ENCODE results near the gene KIF2C. TPM values are rescaled to one million over a fixed set of nuclear protein-coding genes. Genes with fewer than 3 reads are reported as not detected.
A peak's percentile ranks its signal among the peaks of the same experiment; 100 is the strongest.
"Not testable (repeated sequence)": the region's sequence is repeated elsewhere in the genome, so short reads cannot be mapped to it uniquely, and the experiment has no call there.

KIF2C gene
- total RNA-seq, 2 donors from 2014 or later = 0.43 to 0.93 TPM

GRCh38 chr1:44717156-44717555 lies 22.5 kb upstream of the KIF2C start:
- DNase-seq (ENCODE audit: low spot score) = no peak
- intact Hi-C loops (cut with DNase I) = no loop called here

GRCh38 chr1:44717653-44718052 lies 22.0 kb upstream of the KIF2C start:
- intact Hi-C loops (cut with DNase I) = no loop called here
- no peak for DNase-seq (ENCODE audit: low spot score)

- intact Hi-C loops (cut with DNase I) = no loop called here
- no peak for DNase-seq (ENCODE audit: low spot score)
Observed at GRCh38 chr1:44718091-44718490, 21.5 kb upstream of the KIF2C start.

- intact Hi-C loops (cut with DNase I) = no loop called here
- DNase-seq (ENCODE audit: low spot score) = no peak
Observed at GRCh38 chr1:44719318-44719717, 20.3 kb upstream of the KIF2C start.

DNA sequence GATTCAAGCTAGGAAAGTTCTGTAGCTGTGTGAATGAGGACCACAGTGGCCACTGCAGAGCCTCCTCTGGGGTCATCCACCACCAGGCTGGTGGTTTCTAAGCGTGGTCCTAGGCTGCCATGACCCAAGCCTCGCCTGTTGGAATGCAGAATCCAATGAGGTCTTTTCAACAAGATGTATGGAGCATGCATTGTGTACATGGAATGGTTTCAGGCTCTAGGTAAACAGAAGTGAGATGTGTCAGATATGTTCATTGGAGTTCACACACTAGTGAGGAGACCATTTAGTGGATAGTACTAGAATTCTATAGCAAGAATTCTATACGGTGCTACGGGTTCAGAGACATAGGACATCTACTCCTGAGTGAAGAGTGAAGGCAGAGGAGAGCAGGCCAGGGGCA lies 19.4 kb upstream of the KIF2C start:
- intact Hi-C loops (cut with DNase I) = no loop called here
- DNase-seq (ENCODE audit: low spot score) = no peak

DNA sequence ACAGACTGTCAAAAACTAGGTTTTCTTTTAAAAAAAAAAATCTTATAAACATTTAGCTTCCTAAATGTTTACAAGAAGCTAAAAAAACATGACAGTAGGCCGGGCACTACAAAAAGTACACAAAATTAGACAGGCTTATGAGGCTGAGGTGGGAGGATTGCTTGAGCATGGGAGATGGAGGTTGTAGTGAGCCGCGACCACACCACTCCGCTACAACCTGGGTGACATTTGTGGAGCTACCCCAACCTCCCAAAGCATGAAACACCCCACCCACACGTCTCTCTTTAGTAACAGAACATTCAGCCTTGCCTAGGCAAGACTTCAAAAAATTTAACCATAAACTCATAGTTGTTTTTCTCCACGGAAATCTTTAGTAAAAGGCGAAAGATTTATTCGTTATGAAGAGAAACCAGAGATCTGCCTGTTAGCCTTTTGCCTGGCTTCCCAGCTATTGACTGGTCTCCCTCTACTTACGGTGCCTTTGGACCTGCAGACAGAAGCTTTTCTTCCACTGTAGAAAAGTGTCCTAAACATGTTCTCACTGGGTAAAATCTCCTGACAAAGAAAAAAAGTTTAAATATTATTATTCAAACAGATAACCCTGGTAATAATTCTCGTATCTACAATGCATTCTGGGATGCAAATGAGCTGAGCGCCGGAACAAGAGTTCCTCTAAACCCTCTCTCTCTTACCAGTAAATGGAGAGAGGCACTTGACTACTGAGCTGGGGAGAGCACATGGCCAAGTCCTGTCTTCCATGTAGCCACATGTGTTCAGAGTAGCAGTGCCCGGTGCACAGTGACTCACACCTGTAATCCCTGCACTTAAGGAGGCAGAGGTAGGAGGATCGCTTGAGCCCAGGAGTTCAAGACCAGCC lies 17.9 kb upstream of the KIF2C start:
- intact Hi-C loops (cut with DNase I) = no loop called here
- peak; percentile 88 for DNase-seq (ENCODE audit: low spot score)

GRCh38 chr1:44723064-44723463 lies 16.6 kb upstream of the KIF2C start:
- intact Hi-C loops (cut with DNase I) = no loop called here
- no peak for DNase-seq (ENCODE audit: low spot score)

- intact Hi-C loops (cut with DNase I) = no loop called here
Observed at GRCh38 chr1:44723496-44724295, 15.9 kb upstream of the KIF2C start.

GRCh38 chr1:44724296-44724954 lies 15.2 kb upstream of the KIF2C start:
- intact Hi-C loops (cut with DNase I) = no loop called here

More at GRCh38 chr1:44723496-44724295, 15.9 kb upstream of the KIF2C start:
- DNase-seq (ENCODE audit: low spot score) = no peak

DNA sequence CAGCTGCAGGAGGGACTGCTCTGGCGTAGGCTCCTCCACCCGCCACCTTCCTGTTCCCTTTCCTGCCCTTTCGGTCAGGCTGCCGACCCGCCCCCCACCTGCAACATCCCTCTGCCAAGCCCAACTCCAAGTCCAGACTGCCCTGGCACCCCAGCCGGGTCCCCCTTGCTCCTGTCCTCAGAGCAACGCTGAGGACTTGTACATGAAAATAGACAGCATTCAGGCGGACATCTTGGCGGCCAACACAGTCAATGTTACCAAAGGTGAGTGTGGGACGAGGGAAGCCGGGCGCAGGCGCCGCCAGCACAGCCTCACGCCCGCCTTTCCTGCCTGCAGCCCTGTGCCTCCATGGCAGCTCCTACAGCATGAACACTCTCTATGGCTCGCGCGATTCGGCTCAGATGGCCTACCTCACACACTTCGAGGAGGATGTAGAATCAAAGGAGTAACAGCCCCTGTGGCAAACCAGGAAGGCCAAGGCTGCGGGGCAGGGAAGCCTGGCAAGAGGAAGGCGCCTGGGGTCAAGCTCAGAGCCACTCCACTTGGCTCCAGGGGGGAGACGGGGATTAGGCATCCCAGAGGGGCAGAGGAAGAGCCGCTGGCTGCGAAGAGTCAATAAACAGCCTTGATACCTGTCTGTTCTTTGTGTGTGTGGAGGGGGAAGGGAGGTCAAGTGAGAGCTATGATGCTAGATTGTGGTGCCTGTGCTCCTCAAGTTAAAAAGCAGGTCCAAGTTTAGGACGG lies 14.5 kb upstream of the KIF2C start:
- intact Hi-C loops (cut with DNase I) = no loop called here

More at GRCh38 chr1:44724296-44724954, 15.2 kb upstream of the KIF2C start:
- no peak for DNase-seq (ENCODE audit: low spot score)

DNA sequence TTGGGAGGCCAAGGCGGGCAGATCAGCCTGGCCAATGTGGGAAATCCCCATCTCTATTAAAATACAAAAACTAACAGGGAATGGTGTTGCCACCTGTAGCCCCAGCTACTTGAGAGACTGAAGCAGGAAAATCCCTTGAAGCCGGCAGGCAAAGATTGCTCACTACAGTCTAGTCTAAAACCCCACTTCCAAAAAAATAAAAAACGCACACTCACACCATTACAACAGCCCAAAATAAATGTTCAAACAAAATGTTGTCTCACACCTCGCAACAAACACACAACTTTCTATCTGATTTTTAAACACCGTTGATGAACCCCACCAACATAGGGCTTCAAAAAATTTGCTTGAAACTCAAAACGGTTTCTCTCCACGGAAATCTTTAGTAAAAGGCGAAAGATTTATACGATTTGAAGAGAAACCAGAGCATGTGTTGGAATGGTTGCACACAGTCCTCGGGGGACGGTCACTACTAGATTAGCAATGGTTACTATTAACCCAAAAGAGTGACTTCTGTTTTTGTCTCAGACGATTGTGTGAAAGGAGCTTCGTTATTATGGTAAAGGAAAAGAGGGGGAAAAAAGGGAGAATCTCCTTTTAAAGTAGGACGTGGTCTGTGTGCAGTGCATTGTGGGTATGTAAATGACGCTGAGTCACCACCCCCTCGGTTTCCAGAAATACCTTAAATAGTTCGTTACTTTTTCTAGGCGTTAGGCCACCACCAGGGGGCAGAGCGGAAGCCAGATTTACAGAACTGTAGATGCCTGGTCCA lies 8.7 kb upstream of the KIF2C start, which contains the start of gene RNU5D-1:
Gene RNU5D-1, minus strand, starts transcription at position 430 of the 772 bp plus-strand sequence.
- peak; percentile 97 for DNase-seq (ENCODE audit: low spot score)
- intact Hi-C loops (cut with DNase I) = no loop called here

More for the DNA sequence above, 14.5 kb upstream of the KIF2C start:
- DNase-seq (ENCODE audit: low spot score) = no peak

GRCh38 chr1:44733365-44733764 lies 6.3 kb upstream of the KIF2C start:
- intact Hi-C loops (cut with DNase I) = no loop called here

DNA sequence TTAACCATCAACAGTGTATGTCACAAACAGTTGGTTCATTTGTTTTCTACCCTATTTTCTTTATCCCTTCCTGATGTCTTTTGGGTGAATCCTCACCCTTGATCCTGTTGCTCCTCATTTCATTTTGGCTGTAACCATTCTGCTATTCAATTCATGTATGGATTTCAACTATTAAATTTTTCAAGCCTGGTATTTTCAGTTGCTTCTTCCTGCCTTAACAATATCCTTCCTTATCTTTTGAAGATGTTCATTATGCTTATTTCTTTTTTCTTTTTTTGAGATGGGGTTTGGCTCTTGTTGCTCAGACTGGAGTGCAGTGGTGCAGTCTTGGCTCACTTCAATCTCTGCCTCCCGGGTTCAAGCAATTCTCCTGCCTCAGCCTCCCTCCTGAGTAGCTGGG lies 5.9 kb upstream of the KIF2C start:
- intact Hi-C loops (cut with DNase I) = no loop called here
- no peak for DNase-seq (ENCODE audit: low spot score)

More at GRCh38 chr1:44733365-44733764, 6.3 kb upstream of the KIF2C start:
- no peak for DNase-seq (ENCODE audit: low spot score)

DNA sequence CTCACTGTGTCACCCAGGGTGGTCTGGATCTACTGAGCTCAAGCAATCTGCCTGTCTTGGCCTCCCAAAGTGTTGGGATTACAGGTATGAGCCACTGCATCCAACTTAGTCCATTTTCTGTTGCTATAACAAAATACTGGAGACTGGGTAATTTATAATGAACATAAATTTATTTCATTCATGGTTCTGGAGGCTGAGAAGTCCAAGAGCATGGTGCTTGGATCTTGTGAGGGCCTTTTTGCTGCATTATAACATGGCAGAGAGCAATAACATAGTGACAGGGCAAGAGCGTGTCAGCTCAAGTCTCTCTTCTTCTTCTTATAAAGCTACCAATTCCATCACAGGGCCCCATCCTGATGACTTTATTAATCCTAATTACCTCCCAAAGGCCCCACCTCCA lies 3.6 kb upstream of the KIF2C start:
- peak; percentile 16 for DNase-seq (ENCODE audit: low spot score)
- intact Hi-C loops (cut with DNase I) = no loop called here

GRCh38 chr1:44738953-44739306 lies 707 bp upstream of the KIF2C start:
- intact Hi-C loops (cut with DNase I); DNase-seq (ENCODE audit: low spot score): not testable (repeated sequence)

DNA sequence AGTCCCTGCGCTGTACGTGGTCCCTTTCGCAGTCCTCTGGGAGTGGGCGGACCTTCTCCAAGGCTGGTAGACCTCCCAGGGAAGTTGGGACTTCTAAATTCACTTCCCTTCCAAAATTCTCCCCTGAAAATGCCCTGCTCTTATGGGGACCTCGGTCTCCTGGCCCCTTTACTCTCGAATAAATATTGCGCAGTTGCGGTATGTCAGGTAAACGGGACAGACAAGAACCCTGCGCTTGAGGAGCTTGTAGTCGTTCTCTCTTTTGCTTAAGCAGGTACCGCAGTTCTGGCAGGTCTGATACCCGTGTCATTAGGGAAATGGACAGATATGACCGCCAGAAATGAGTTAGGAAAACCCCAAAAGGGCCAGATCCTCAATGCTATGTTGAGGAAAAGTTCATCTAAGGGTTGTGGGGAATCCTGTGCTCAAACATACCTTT lies 561 bp downstream of the KIF2C start:
- DNase-seq (ENCODE audit: low spot score) = no peak
- intact Hi-C loops (cut with DNase I) = no loop called here

GRCh38 chr1:44743211-44743610 lies 3.6 kb downstream of the KIF2C start:
- intact Hi-C loops (cut with DNase I) = no loop called here

GRCh38 chr1:44747878-44748277 lies 8.2 kb downstream of the KIF2C start:
- no peak for DNase-seq (ENCODE audit: low spot score)
- intact Hi-C loops (cut with DNase I) = no loop called here

More at GRCh38 chr1:44743211-44743610, 3.6 kb downstream of the KIF2C start:
- no peak for DNase-seq (ENCODE audit: low spot score)
